ENCODE results near the gene MYRIP. TPM values are rescaled to one million over a fixed set of nuclear protein-coding genes. Genes with fewer than 3 reads are reported as not detected.
"Not testable (repeated sequence)": the region's sequence is repeated elsewhere in the genome, so short reads cannot be mapped to it uniquely, and the experiment has no call there.

The MYRIP gene
- total RNA-seq, 2 donors from 2014 or later: 6.3 to 8.7 TPM

DNA sequence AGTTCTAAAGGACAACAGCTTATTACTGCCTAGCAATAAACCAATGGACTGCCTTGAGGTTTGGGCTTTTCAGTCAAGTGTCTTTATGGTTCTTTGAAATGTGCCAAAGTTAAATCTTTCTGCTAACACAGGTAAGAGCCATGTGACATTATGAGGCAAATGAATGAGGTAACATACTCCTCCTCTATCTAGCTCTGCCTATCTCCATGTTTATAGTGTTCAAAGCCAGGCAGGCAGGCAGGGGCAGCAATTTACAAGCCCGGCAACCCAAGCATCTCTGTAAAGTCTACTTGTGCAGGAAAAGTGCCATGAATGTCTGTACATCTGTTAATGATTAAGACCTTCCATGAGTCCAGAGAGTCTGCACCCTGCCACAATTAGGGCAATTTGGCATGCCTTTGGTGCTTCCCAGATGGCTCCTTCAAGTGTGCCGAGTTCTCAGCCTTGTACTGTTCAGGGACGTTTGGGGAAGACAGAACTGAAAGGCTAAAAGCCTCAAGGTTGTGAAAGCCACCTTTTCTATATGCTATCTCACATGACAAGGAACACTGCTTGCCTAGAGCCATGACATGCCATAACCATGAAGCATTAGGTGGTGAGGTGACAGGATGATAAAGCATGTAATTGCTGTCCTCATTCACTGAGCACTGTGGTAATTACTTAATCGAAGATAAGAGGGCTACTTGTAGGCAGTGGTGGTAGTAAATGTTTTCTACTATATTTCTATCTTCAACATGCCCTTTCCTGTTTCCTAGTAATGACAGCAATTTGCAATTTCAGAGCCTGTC, 458.7 kb downstream of the MYRIP start:
- DNase-seq: no peak
- Histone ChIP-seq H3K4me1 (no peaks in the 10 kb centered on the region), H3K9me3 (no peaks in the 10 kb centered on the region), H3K27me3 (no peaks in the 10 kb centered on the region), H3K4me3 (no peak overlapping the region), H3K27ac (no peak overlapping the region), H3K36me3 (no peaks in the 10 kb centered on the region), H3K9ac (ENCODE audit: low read depth in 2 of 2, low read length in 2 of 2) (no peak overlapping the region)
- intact Hi-C loops (cut with DNase I): no loop called here
- TF ChIP-seq, protein P1, sequence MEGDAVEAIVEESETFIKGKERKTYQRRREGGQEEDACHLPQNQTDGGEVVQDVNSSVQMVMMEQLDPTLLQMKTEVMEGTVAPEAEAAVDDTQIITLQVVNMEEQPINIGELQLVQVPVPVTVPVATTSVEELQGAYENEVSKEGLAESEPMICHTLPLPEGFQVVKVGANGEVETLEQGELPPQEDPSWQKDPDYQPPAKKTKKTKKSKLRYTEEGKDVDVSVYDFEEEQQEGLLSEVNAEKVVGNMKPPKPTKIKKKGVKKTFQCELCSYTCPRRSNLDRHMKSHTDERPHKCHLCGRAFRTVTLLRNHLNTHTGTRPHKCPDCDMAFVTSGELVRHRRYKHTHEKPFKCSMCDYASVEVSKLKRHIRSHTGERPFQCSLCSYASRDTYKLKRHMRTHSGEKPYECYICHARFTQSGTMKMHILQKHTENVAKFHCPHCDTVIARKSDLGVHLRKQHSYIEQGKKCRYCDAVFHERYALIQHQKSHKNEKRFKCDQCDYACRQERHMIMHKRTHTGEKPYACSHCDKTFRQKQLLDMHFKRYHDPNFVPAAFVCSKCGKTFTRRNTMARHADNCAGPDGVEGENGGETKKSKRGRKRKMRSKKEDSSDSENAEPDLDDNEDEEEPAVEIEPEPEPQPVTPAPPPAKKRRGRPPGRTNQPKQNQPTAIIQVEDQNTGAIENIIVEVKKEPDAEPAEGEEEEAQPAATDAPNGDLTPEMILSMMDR (IDR thresholded peaks at IDR 0.05): no peak

GRCh38 chr3:40268802-40269524, 459.6 kb downstream of the MYRIP start:
- Histone ChIP-seq H3K9ac (ENCODE audit: low read depth in 2 of 2, low read length in 2 of 2) (no peak overlapping the region), H3K36me3 (no peaks in the 10 kb centered on the region), H3K4me3 (no peak overlapping the region), H3K27ac (no peak overlapping the region), H3K9me3 (no peaks in the 10 kb centered on the region), H3K27me3 (no peaks in the 10 kb centered on the region), H3K4me1 (no peaks in the 10 kb centered on the region)
- TF ChIP-seq, protein P1 (IDR thresholded peaks at IDR 0.05): no peak
- no peak for DNase-seq
- intact Hi-C loops (cut with DNase I): no loop called here

GRCh38 chr3:40278791-40279190, 469.4 kb downstream of the MYRIP start:
- TF ChIP-seq, protein P1 (IDR thresholded peaks at IDR 0.05): no peak
- H3K9ac ChIP-seq (ENCODE audit: low read depth in 2 of 2, low read length in 2 of 2): no peak overlapping the region
- no peak overlapping the region for H3K27ac ChIP-seq
- H3K27me3 ChIP-seq: no peaks in the 10 kb centered on the region
- no peak overlapping the region for H3K4me3 ChIP-seq
- DNase-seq: no peak
- H3K36me3 ChIP-seq: no peaks in the 10 kb centered on the region
- no peaks in the 10 kb centered on the region for H3K9me3 ChIP-seq
- intact Hi-C loops (cut with DNase I): no loop called here
- H3K4me1 ChIP-seq: no peaks in the 10 kb centered on the region

DNA sequence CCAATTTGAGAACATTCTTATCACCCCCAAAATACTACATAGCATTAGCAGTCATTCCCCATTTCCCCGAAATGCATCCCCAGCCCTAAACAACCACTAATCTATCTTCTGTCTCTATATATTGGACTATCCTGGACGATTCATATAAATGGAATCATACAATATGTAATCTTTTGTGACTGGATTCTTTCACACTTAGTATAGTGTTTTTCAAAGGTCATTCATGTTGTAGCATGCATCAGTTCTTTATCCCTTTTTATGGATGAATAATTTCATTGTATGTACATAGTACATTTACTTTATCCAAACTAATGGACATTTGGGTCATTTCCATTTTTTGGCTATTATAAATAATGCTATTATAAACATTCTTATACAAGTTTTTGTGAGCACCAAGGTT, 472.6 kb downstream of the MYRIP start:
- H3K27ac ChIP-seq: no peak overlapping the region
- H3K9ac ChIP-seq (ENCODE audit: low read depth in 2 of 2, low read length in 2 of 2): no peak overlapping the region
- H3K36me3 ChIP-seq: no peaks in the 10 kb centered on the region
- TF ChIP-seq, protein P1 (IDR thresholded peaks at IDR 0.05): no peak
- H3K4me1 ChIP-seq: no peaks in the 10 kb centered on the region
- intact Hi-C loops (cut with DNase I): no loop called here
- no peaks in the 10 kb centered on the region for H3K27me3 ChIP-seq
- no peak for DNase-seq
- H3K4me3 ChIP-seq: no peak overlapping the region
- H3K9me3 ChIP-seq: no peaks in the 10 kb centered on the region

GRCh38 chr3:40283057-40283456, 473.6 kb downstream of the MYRIP start:
- H3K4me1 ChIP-seq; intact Hi-C loops (cut with DNase I): not testable (repeated sequence)

GRCh38 chr3:40287248-40287647, 477.8 kb downstream of the MYRIP start:
- Histone ChIP-seq H3K27ac (no peak overlapping the region), H3K9ac (ENCODE audit: low read depth in 2 of 2, low read length in 2 of 2) (no peak overlapping the region), H3K36me3 (no peaks in the 10 kb centered on the region), H3K27me3 (no peaks in the 10 kb centered on the region), H3K9me3 (no peaks in the 10 kb centered on the region), H3K4me1 (no peaks in the 10 kb centered on the region), H3K4me3 (no peak overlapping the region)
- no peak for DNase-seq
- TF ChIP-seq, protein P1 (IDR thresholded peaks at IDR 0.05): no peak
- intact Hi-C loops (cut with DNase I): no loop called here

More at GRCh38 chr3:40283057-40283456, 473.6 kb downstream of the MYRIP start:
- H3K27ac ChIP-seq; H3K4me3 ChIP-seq; H3K27me3 ChIP-seq; DNase-seq; H3K9me3 ChIP-seq; H3K9ac ChIP-seq (ENCODE audit: low read depth in 2 of 2, low read length in 2 of 2); H3K36me3 ChIP-seq: not testable (repeated sequence)
